Measurements from ENCODE around the gene APOL1.

APOL1 gene

GRCh38 chr22:36236388-36237319 is 16.3 kb upstream of the APOL1 start:
- Histone ChIP-seq H3K79me2 (ENCODE audit: insufficient read depth, low read length) (peaks cover 46% of the 10 kb centered on the region), H2AFZ (ENCODE audit: low read depth, low read length) (no peak overlapping the region), H3K4me3 (ENCODE audit: low read depth in 1 of 2, low read length in 2 of 2) (peak overlapping the region in 1 of 2 experiments; percentile 66; a peak in 1 of 4 replicates), H4K20me1 (ENCODE audit: insufficient read depth, low read length) (no peaks in the 10 kb centered on the region), H3K36me3 (ENCODE audit: insufficient read depth, low read length) (peaks cover 52% of the 10 kb centered on the region), H3K4me1 (ENCODE audit: insufficient read depth, low read length) (peaks cover 41% of the 10 kb centered on the region), H3K9ac (ENCODE audit: low read depth, low read length) (peak overlapping the region; percentile 75), H3K27ac (ENCODE audit: low read length) (peak overlapping the region; percentile 81), H3K27me3 (ENCODE audit: insufficient read depth, low read length, poor library complexity) (no peaks in the 10 kb centered on the region), H3K4me2 (ENCODE audit: insufficient read depth, low read length) (peak overlapping the region; percentile 95), H3K9me3 (ENCODE audit: insufficient read depth, low read length, severe bottlenecking) (no peaks in the 10 kb centered on the region)
- TF ChIP-seq EZH2 (IDR thresholded peaks at IDR 0.05; ENCODE audit: borderline replicate concordance, low read depth, low read length, severe bottlenecking), result no peak
- TF ChIP-seq, protein P1, sequence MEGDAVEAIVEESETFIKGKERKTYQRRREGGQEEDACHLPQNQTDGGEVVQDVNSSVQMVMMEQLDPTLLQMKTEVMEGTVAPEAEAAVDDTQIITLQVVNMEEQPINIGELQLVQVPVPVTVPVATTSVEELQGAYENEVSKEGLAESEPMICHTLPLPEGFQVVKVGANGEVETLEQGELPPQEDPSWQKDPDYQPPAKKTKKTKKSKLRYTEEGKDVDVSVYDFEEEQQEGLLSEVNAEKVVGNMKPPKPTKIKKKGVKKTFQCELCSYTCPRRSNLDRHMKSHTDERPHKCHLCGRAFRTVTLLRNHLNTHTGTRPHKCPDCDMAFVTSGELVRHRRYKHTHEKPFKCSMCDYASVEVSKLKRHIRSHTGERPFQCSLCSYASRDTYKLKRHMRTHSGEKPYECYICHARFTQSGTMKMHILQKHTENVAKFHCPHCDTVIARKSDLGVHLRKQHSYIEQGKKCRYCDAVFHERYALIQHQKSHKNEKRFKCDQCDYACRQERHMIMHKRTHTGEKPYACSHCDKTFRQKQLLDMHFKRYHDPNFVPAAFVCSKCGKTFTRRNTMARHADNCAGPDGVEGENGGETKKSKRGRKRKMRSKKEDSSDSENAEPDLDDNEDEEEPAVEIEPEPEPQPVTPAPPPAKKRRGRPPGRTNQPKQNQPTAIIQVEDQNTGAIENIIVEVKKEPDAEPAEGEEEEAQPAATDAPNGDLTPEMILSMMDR (IDR thresholded peaks at IDR 0.05; ENCODE audit: borderline replicate concordance, extremely low read depth, low read length, poor library complexity, severe bottlenecking), result no peak
- ATAC-seq (ENCODE audit: insufficient read depth, low read depth) (no peak), DNase-seq (no peak)

DNA sequence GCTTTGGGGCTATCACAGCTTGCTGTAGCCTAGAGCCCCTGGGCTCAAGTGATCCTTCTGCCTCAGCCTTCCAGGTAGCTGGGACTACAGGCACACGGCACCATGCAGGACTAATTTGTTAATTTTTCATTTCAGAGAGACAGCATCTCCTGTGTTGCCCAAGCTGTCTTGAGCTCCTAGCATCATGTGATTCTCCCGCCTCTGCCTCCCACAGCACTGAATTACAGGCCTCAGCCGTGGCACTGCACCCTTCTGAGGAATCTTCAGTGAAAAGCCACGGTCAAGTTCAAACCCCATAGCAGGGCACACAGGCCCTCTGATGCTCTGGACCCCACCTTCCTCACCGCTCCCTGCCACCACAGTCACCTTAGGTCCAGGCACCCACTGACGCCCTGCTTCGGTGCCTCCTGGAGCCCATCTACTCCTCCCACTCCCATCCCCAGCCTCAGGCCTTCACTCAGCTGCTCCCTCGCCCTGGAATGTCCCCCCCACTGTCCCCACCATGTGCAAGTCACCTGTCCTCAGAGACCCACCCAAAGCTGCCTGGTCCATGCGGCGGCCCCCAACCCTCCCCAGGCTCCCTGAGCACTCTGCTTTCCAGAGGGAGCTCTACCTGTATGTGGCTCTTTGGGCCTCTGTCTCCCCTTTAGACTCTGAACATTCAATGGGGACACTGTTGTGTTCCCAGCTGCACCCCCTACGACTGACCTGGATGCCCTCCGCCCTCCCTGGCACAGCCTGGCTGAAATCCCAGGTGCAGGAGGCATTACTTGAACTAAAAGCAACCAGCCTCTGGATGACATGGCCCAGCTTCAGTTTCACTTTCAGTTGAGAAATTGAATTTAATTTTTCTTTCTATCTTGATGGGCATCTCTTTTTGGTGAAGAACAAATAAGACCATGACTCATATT is 15.2 kb upstream of the APOL1 start:
- no peak for TF ChIP-seq EZH2 (IDR thresholded peaks at IDR 0.05; ENCODE audit: borderline replicate concordance, low read depth, low read length, severe bottlenecking)
- TF ChIP-seq, protein P1 (IDR thresholded peaks at IDR 0.05; ENCODE audit: borderline replicate concordance, extremely low read depth, low read length, poor library complexity, severe bottlenecking), result no peak
- Histone ChIP-seq H4K20me1 (ENCODE audit: insufficient read depth, low read length) (no peaks in the 10 kb centered on the region), H3K9me3 (ENCODE audit: insufficient read depth, low read length, severe bottlenecking) (no peaks in the 10 kb centered on the region), H3K4me2 (ENCODE audit: insufficient read depth, low read length) (peak overlapping the region; percentile 95), H3K4me3 (ENCODE audit: low read depth in 1 of 2, low read length in 2 of 2) (peak overlapping the region; percentile 55 to 66; a peak in 3 of 4 replicates), H2AFZ (ENCODE audit: low read depth, low read length) (0 out of 2 replicates have a peak overlapping the region, but pooled peaks have one; percentile 1), H3K9ac (ENCODE audit: low read depth, low read length) (peak overlapping the region; percentile 75), H3K4me1 (ENCODE audit: insufficient read depth, low read length) (peaks cover 41% of the 10 kb centered on the region), H3K27me3 (ENCODE audit: insufficient read depth, low read length, poor library complexity) (no peaks in the 10 kb centered on the region), H3K27ac (ENCODE audit: low read length) (peak overlapping the region; percentile 81), H3K79me2 (ENCODE audit: insufficient read depth, low read length) (peaks cover 46% of the 10 kb centered on the region), H3K36me3 (ENCODE audit: insufficient read depth, low read length) (peaks cover 41% of the 10 kb centered on the region)
- DNase-seq (peak; percentile 75), ATAC-seq (ENCODE audit: insufficient read depth, low read depth) (peak; percentile 63)

- peak overlapping the region; percentile 75 for H3K9ac ChIP-seq (ENCODE audit: low read depth, low read length)
These were observed 14.4 kb upstream of the APOL1 start for GRCh38 chr22:36238373-36239149.

More at GRCh38 chr22:36238373-36239149, 14.4 kb upstream of the APOL1 start:
- peak overlapping the region; percentile 55 to 66 for H3K4me3 ChIP-seq (ENCODE audit: low read depth in 1 of 2, low read length in 2 of 2)
- peak overlapping the region; percentile 95 for H3K4me2 ChIP-seq (ENCODE audit: insufficient read depth, low read length)
- peak overlapping the region; percentile 65 for H2AFZ ChIP-seq (ENCODE audit: low read depth, low read length)
- TF ChIP-seq, protein P1 (IDR thresholded peaks at IDR 0.05; ENCODE audit: borderline replicate concordance, extremely low read depth, low read length, poor library complexity, severe bottlenecking), result no peak
- no peak for TF ChIP-seq EZH2 (IDR thresholded peaks at IDR 0.05; ENCODE audit: borderline replicate concordance, low read depth, low read length, severe bottlenecking)
- peaks cover 33% of the 10 kb centered on the region for H3K36me3 ChIP-seq (ENCODE audit: insufficient read depth, low read length)
- peak overlapping the region; percentile 81 for H3K27ac ChIP-seq (ENCODE audit: low read length)
- peak; percentile 16 for ATAC-seq (ENCODE audit: insufficient read depth, low read depth)
- H3K27me3 ChIP-seq (ENCODE audit: insufficient read depth, low read length, poor library complexity), result no peaks in the 10 kb centered on the region
- H3K9me3 ChIP-seq (ENCODE audit: insufficient read depth, low read length, severe bottlenecking), result no peaks in the 10 kb centered on the region
- H3K4me1 ChIP-seq (ENCODE audit: insufficient read depth, low read length), result peaks cover 41% of the 10 kb centered on the region
- H4K20me1 ChIP-seq (ENCODE audit: insufficient read depth, low read length), result no peaks in the 10 kb centered on the region
- DNase-seq, result peak; percentile 31
- H3K79me2 ChIP-seq (ENCODE audit: insufficient read depth, low read length), result peaks cover 46% of the 10 kb centered on the region
